ENCODE measurements around the gene ZC3HAV1L.

DNA sequence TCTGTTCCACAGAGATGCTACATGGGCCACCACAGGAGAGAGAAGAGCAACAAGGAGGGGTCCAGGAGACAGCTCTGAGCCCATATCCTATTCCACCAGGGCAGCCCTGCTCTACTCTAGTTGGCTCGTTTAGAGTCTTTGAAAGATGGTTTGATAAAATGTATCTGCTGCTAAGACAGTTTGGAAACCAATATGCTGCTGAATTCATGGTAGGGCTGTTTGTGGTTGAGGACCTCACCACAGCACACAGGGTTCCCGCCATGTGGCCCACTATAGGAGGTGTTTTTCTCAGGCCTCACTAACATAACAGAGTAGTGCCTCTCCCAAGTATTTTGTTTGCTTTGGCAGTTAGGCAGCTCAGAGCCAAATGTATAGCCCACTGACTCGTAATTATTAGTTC lies 35.8 kb upstream of the ZC3HAV1L start:
- TF ChIP-seq POLR2A (IDR thresholded peaks at IDR 0.05) = no peak
- TF ChIP-seq, protein P1, sequence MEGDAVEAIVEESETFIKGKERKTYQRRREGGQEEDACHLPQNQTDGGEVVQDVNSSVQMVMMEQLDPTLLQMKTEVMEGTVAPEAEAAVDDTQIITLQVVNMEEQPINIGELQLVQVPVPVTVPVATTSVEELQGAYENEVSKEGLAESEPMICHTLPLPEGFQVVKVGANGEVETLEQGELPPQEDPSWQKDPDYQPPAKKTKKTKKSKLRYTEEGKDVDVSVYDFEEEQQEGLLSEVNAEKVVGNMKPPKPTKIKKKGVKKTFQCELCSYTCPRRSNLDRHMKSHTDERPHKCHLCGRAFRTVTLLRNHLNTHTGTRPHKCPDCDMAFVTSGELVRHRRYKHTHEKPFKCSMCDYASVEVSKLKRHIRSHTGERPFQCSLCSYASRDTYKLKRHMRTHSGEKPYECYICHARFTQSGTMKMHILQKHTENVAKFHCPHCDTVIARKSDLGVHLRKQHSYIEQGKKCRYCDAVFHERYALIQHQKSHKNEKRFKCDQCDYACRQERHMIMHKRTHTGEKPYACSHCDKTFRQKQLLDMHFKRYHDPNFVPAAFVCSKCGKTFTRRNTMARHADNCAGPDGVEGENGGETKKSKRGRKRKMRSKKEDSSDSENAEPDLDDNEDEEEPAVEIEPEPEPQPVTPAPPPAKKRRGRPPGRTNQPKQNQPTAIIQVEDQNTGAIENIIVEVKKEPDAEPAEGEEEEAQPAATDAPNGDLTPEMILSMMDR (IDR thresholded peaks at IDR 0.05) = no peak

All from body of pancreas (tissue), 4 donors.